LNCAP (cell line): ENCODE results near the gene PSAPL1.

Experiments used
- TF ChIP-seq, protein P1 (sequence below): fragments of 450-650 bp; IDR thresholded peaks from 2 replicates; pipeline ENCODE4 v1.5.1; 2017; ENCODE audit warnings: mild to moderate bottlenecking

PSAPL1 gene

DNA sequence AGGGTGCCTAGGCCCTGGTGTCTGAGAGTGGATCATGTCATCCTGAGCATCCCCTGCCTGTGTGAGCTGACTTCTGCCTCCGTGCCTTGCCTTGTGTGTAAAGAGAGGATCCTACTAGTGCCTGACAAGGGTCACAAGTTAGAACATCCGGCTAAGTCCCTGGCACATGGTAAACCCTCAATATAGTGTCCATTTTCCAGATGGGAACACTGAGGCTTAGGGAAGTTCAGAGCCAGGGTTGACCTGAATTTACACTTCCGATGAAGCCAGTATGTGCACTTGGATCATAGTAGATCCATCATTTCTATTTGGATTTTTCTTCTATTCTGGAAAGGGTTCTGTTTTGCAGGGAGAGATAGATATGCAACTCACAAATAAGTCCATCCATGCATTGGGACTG lies 12.5 kb upstream of the PSAPL1 start:
- TF ChIP-seq, protein P1, sequence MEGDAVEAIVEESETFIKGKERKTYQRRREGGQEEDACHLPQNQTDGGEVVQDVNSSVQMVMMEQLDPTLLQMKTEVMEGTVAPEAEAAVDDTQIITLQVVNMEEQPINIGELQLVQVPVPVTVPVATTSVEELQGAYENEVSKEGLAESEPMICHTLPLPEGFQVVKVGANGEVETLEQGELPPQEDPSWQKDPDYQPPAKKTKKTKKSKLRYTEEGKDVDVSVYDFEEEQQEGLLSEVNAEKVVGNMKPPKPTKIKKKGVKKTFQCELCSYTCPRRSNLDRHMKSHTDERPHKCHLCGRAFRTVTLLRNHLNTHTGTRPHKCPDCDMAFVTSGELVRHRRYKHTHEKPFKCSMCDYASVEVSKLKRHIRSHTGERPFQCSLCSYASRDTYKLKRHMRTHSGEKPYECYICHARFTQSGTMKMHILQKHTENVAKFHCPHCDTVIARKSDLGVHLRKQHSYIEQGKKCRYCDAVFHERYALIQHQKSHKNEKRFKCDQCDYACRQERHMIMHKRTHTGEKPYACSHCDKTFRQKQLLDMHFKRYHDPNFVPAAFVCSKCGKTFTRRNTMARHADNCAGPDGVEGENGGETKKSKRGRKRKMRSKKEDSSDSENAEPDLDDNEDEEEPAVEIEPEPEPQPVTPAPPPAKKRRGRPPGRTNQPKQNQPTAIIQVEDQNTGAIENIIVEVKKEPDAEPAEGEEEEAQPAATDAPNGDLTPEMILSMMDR, result no peak

DNA sequence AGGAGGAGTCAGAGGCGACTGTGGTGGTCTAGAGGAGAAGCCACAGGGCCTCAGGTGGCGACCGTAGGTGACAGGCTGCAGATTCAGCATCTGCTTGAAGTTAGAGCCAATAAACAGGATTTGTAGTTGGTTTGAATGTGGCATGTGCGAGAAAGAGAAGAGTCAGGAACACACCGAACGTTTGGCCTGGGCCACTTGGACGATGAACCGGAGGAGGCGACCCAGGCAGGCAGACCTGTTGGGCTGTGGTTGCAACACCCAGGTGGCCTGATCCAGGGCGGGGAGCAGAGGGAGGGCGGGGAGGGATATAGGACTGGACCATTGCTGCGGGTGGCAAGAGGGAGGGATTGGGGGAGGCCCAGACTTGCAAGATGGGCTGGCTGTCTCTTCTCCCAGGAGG lies 10.0 kb upstream of the PSAPL1 start:
- TF ChIP-seq, protein P1, result no peak

DNA sequence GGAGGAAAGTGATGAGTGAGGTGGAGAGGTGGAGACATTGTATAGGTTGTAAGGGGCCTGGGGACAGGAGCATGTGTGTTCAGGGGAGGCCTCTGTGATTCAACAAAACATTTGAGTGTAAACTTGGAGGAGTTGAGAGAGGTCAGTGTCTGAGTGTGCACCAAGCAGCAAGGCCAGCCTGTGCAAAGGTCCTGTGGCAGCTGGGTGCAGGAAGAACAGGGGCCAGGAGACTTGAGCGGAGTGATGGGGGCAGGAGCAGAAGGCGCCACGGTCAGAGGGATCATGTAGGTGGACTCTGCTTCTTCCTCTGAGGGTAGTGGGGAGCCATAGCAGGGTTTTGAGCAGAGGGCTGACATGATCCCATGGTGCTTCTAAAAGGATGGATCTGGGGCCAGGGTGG lies 9.6 kb upstream of the PSAPL1 start:
- TF ChIP-seq, protein P1, result no peak

DNA sequence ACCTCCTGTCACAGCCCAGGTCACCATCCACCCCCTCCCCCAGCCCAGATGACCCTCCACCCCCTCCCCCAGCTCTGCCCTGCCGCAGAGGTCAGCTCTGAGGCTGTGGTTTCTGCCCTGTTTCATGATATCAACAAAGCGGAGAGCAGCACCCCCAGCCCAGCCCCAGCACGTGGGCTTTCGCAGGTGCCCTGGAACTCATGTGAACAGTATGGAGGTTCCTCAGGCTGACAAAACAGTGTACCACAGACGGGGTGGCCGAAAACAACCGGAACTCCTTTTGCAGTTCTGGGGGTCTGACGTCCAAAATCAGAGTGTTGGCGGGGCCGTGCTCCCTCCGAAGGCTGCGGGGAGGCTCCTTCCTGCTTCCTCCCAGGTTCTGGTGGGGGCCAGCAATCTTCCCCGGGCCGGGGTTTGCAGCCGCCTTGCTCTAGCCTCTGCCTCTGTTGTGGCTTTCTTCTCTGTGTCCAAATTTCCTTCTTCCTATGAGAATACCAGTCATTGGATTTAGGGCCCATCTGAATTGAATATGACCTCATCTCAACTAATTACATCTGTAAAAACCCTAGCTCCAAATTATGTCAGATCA lies 7.9 kb upstream of the PSAPL1 start:
- TF ChIP-seq, protein P1, result no peak

DNA sequence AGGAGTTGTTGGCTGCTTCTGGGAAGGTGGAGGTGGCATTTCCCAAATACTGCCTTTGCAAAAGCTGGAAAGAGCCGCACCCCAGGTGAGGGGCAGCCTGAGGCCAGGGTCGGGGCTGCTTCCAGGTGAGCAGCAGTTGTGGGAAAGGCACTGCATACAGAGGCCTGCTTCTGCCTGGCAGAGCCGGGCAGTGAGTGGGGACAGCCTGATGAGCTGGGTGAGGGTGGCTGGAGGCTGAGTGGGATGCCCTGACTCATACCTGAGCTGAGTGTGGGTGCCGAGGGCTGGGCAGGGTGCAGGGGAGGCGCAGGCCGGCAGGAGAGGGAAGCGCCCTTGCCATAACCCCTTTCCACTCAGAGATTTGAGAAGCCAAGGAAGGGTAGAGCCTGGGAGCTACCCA lies 6.5 kb upstream of the PSAPL1 start:
- TF ChIP-seq, protein P1, result no peak

DNA sequence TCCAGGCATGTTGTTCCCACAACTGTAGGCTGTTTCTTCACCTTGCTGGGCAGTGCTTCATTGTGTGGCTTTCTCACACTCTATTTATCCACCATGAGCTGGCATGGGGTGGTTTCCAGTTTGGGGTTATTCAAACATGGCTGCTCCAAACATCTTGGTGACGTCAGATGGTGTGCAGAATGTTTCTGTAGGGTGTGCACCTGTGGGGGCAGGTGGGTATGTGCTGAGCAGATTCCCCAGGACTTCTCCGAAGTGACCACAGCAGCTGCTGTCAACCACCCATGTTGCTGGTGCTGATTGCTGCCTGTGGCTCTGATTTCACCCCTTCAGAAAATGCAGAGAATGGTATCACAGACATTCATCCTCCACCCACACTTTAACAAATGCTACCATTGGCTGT lies 5.0 kb upstream of the PSAPL1 start:
- TF ChIP-seq, protein P1, result no peak

DNA sequence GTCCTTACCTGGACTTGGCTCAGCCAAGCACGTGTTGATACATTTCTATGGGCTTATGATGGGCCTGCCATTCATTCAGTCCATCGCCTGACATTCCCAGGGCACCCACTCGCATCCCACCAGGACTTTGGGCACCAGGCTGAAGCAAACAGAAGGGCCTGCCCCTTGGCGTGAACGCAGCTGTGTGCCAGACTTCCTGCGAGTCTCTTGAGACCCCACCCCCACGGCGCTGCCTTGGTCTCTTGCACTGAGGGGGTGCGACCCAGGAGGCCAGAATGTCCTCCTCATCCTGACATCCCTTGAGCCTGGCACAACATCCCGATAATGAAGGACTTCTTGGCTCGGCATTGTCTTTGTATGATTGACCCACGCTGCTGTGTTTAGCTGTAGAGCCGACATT lies 1.5 kb upstream of the PSAPL1 start:
- TF ChIP-seq, protein P1, result no peak

DNA sequence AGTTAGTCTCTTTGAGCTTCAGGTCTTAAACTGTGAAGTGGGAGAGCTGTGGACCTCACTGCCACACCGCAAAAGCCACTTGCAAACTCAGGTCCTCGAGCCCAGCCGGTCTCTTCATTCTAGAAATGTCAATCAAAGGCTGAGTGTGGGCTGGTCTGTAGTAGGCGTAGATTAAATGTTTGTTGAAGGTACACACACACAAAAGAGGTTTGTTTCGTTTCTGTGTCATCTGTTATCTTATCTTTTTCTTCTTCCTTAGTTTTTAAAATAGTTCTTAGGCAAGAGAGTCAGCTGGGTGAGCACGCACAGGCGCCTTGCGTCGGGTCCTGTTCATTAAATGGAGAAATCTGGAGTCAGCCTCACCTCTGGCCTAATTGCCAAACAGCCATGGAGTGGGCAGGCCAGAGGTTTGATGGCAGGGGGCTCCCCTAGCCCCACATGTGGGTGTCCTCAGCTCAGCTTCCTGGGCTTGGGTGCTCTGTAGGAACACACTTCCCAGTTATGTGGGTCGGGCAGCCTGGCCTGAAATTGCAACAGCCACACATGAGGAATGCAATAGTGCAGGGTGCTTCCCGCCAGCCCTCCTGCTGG lies 836 bp upstream of the PSAPL1 start:
- TF ChIP-seq, protein P1, result no peak
